ENCODE measurements around the gene DAP. TPM values are rescaled to one million over a fixed set of nuclear protein-coding genes. Genes with fewer than 3 reads are reported as not detected.

Gene DAP
- total and polyA plus RNA-seq, 12 donors = 27.4 to 197 (median 101) TPM

DNA sequence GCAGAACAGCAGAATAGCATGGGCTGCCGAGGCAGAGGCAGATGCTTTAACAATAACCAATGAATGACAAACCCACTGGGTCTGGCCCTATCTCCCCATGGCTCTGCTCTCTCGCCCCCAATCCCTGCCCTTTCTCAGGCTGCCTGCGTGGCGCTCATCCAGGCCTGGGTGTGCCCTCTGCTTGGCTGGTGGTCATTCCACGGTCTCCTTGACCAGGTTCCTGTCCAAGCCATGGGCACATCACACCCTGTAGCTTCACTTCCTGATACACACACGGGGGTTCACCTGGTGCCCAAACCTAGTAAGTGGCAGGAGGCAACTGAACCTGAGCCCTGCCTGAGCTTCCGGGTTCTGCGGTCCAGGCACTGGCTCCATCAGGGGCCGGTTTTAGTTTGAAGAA lies 87.6 kb downstream of the DAP start:
- TF ChIP-seq, protein P1, sequence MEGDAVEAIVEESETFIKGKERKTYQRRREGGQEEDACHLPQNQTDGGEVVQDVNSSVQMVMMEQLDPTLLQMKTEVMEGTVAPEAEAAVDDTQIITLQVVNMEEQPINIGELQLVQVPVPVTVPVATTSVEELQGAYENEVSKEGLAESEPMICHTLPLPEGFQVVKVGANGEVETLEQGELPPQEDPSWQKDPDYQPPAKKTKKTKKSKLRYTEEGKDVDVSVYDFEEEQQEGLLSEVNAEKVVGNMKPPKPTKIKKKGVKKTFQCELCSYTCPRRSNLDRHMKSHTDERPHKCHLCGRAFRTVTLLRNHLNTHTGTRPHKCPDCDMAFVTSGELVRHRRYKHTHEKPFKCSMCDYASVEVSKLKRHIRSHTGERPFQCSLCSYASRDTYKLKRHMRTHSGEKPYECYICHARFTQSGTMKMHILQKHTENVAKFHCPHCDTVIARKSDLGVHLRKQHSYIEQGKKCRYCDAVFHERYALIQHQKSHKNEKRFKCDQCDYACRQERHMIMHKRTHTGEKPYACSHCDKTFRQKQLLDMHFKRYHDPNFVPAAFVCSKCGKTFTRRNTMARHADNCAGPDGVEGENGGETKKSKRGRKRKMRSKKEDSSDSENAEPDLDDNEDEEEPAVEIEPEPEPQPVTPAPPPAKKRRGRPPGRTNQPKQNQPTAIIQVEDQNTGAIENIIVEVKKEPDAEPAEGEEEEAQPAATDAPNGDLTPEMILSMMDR (IDR thresholded peaks at IDR 0.05) = no peak
- TF ChIP-seq POLR2A (IDR thresholded peaks at IDR 0.05) = no peak
- no peak for DNase-seq
- WGBS, 4 donors = 75 to 80% (median 79%) methylated on average over 7 to 9 of the region's 9 CpGs
- no peak overlapping the region for H3K27ac ChIP-seq
- H3K4me1 ChIP-seq (replicated peaks in 1 of 2) = no peaks in the 10 kb centered on the region
- H3K4me3 ChIP-seq = no peak overlapping the region
- intact Hi-C loops (cut with DNase I) = no loop called here
- H3K36me3 ChIP-seq (replicated peaks in 1 of 2) = peaks cover 0 to 3% of the 10 kb centered on the region in 2 donors
- no peaks in the 10 kb centered on the region for H3K9me3 ChIP-seq (replicated peaks in 1 of 3)
- no peaks in the 10 kb centered on the region for H3K27me3 ChIP-seq

DNA sequence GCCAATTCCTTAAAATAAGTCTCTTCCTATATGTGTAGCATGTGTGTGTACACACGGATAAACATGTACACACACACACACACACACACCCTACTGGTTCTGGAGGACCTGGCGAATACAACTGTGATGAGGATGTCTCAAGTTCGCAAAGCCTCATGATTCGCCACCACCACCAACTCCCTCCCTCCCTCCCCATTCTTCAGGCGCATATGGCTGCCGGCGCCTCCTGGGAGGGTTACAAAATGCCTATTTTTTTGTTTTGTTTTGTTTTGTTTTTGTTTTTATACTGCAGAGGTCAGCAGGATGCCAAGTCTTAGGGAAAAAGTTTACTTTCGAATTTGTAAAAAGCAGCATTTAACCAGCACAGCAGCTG lies 88.0 kb downstream of the DAP start:
- Histone ChIP-seq H3K36me3 (replicated peaks in 1 of 2) (no peaks in the 10 kb centered on the region), H3K4me1 (replicated peaks in 1 of 2) (no peaks in the 10 kb centered on the region), H3K27ac (no peak overlapping the region), H3K27me3 (no peaks in the 10 kb centered on the region), H3K9me3 (replicated peaks in 1 of 3) (no peaks in the 10 kb centered on the region), H3K4me3 (no peak overlapping the region)
- TF ChIP-seq POLR2A (IDR thresholded peaks at IDR 0.05) = no peak
- TF ChIP-seq, protein P1 (IDR thresholded peaks at IDR 0.05) = no peak
- intact Hi-C loops (cut with DNase I) = no loop called here
- DNase-seq = no peak
- 75 to 85% (median 78%) methylated on average over 8 of the region's 8 CpGs for WGBS, 4 donors

DNA sequence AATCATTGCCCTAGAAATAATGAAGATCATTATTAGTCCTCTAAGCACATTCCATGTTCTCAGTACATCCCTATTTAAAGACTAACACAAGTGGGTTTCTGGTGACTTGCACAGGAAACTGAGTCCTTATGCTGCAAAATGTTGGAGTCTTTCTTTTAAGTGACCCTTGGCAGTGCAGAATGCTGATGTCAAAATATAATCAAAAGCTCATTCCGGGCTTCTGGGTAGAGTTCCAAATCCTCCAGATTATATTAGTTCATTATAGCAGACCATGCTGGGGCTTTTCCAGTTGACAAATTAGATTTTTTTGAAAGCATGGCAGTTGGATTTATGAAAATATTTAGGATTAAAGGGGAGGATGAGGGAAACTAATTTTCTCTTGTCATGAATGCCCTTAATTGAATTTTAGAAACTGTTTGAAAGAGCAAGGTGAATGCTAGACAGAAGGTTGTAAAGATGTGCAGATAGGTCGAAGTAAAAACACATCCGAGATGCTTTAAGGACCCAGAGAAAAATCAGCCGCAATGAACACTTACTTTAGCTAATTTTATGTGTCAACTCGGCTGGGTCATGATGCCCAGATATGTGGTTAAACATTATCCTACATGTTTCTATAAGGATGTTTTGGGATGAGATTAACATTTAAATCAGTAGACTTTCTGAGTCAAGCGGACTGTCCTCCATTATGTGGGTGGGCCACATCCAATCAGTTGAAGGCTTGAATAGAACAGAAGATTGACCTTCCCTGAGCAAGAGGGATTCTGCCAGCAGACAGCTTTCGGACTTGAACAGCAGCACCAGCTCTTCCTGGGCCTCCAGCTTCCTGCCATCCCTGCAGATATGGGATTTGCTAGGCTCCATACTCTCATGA lies 88.7 kb downstream of the DAP start:
- Histone ChIP-seq H3K4me1 (replicated peaks in 1 of 2) (no peaks in the 10 kb centered on the region), H3K36me3 (replicated peaks in 1 of 2) (no peaks in the 10 kb centered on the region), H3K27ac (no peak overlapping the region), H3K27me3 (no peaks in the 10 kb centered on the region), H3K4me3 (no peak overlapping the region), H3K9me3 (replicated peaks in 1 of 3) (no peaks in the 10 kb centered on the region)
- DNase-seq = no peak
- WGBS, 4 donors = 81 to 84% (median 82%) methylated on average over 7 of the region's 7 CpGs
- intact Hi-C loops (cut with DNase I) = no loop called here
- TF ChIP-seq POLR2A (IDR thresholded peaks at IDR 0.05) = no peak
- TF ChIP-seq, protein P1 (IDR thresholded peaks at IDR 0.05) = no peak

DNA sequence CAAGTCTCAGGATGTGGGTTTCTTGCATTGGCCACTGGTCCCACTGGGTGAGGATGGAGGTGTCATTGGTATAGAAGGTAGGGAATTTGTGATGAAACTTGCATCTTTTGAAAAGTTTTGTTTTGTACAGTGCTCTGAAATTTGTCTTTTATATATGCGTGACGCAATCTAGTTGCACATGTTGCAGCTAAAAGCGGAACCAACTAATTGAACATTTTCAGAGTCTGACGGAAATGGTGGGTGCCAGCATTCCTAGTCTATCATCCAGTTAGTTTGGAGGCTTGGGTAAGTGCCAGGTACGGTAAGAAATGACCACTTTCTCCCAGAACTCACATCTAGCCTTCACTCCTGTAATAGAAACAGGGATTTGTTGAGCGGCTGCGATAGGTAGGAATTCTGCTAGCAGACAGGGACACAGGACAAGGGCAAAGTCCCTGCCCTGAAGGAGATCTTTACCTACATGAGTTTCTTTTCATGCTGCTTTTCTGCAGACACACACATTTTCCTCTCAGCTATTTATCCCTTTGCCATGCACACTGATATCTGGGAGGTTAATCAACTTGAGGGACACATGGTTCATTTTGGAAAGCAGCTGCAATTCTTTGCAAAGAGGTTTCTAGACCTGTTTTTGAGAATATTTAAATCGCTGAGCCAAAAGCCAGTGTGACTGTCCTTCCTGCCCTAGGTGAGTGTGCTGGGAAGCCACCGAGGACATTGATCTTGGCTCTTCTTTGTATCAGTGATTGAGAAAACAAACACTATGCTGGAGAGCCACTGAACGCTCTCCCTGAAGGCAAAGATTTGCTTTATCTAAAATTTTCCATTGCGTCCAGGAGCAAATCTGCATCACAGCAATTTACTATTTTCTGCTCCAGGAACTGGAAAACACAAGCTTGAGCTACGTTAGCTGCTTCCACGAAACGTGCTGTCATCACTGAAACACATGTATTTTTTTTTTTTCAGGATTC lies 89.7 kb downstream of the DAP start:
- Histone ChIP-seq H3K27ac (no peak overlapping the region), H3K4me1 (replicated peaks in 1 of 2) (no peaks in the 10 kb centered on the region), H3K9me3 (replicated peaks in 1 of 3) (no peaks in the 10 kb centered on the region), H3K4me3 (no peak overlapping the region), H3K36me3 (replicated peaks in 1 of 2) (no peaks in the 10 kb centered on the region), H3K27me3 (no peaks in the 10 kb centered on the region)
- TF ChIP-seq POLR2A (IDR thresholded peaks at IDR 0.05) = no peak
- TF ChIP-seq, protein P1 (IDR thresholded peaks at IDR 0.05) = no peak
- WGBS, 4 donors = 61 to 66% (median 62%) methylated on average over 14 of the region's 14 CpGs
- DNase-seq = no peak
- intact Hi-C loops (cut with DNase I) = no loop called here

Data from adrenal gland (tissue), 12 donors.